Naive thymus-derived CD4-positive, alpha-beta T cell (primary cell): ENCODE results near the gene ZNF202. TPM values are rescaled to one million over a fixed set of nuclear protein-coding genes. Genes with fewer than 3 reads are reported as not detected.
A peak's percentile ranks its signal among the peaks of the same experiment; 100 is the strongest.

ENCODE experiments used
- ATAC-seq: fragments of 150-1000 bp; cut with Tn5 transposase; 2 replicates; pipeline ENCODE4 v1.10.0; 2021; ENCODE audit warnings: mild to moderate bottlenecking, moderate library complexity
- CTCF ChIA-PET: fragments of 350-600 bp; sonication (Branson Sonifier 250); formaldehyde crosslinking; loops from one replicate; lab custom pipeline; 2021; ENCODE audit warnings: antibody characterized with exemption; lab: Charles Lee
- POLR2A ChIA-PET: fragments of 350-600 bp; sonication (Branson Sonifier 250); formaldehyde crosslinking; loops from one replicate; lab custom pipeline; 2021; ENCODE audit warnings: antibody characterized with exemption, inconsistent platforms; lab: Charles Lee
- DNase-seq, 9 donors: peaks; one replicate each; pipeline versions ENCODE4 v3.0.0 to v3.0.0-alpha.2; 2020 to 2022; ENCODE audit warnings: mixed read lengths in 1 of 9
- H3K27ac ChIP-seq: one replicate; pipeline ENCODE4 v1.7.0; 2013; ENCODE audit warnings: mild to moderate bottlenecking, low read depth, low read length, moderate library complexity
- H3K27me3 ChIP-seq, 2 donors: one replicate each; pipeline ENCODE4 v1.7.0; 2013; ENCODE audit warnings: low read length in 2 of 2, mild to moderate bottlenecking in 2 of 2, moderate library complexity in 2 of 2; ENCODE audit not compliant: control insufficient read depth in 2 of 2, insufficient read depth in 2 of 2
- H3K36me3 ChIP-seq, 3 experiments: 1 replicate in 2 of 3; 2 replicates in 1 of 3; pipeline ENCODE4 v1.7.0; 2013; ENCODE audit warnings: low read length in 3 of 3, mild to moderate bottlenecking in 3 of 3, moderate library complexity in 1 of 3; ENCODE audit not compliant: insufficient read depth in 3 of 3, control insufficient read depth in 2 of 3
- H3K4me1 ChIP-seq, 2 donors: one replicate each; pipeline ENCODE4 v1.7.0; 2013; ENCODE audit warnings: low read length in 2 of 2, mild to moderate bottlenecking in 2 of 2, moderate library complexity in 1 of 2; ENCODE audit not compliant: control insufficient read depth in 2 of 2, insufficient read depth in 2 of 2
- H3K4me3 ChIP-seq: 2 replicates; pipeline ENCODE4 v1.7.0; 2013; ENCODE audit warnings: mild to moderate bottlenecking, low read length
- H3K9me3 ChIP-seq, 3 experiments: 1 replicate in 2 of 3; 2 replicates in 1 of 3; pipeline ENCODE4 v1.7.0; 2013; ENCODE audit warnings: low read length in 3 of 3; ENCODE audit not compliant: control insufficient read depth in 2 of 3
- H3K27ac Mint-ChIP-seq, 9 donors: one replicate each; pipeline ENCODE4 v1.8.0; 2020 to 2022; ENCODE audit warnings: mixed read lengths in 9 of 9, mild to moderate bottlenecking in 8 of 9, moderate library complexity in 5 of 9, inconsistent platforms in 2 of 9
- H3K27me3 Mint-ChIP-seq, 5 donors: one replicate each; pipeline ENCODE4 v1.8.0; 2021 to 2022; ENCODE audit warnings: mixed read lengths in 5 of 5, mild to moderate bottlenecking in 1 of 5
- H3K36me3 Mint-ChIP-seq, 5 donors: one replicate each; pipeline ENCODE4 v1.8.0; 2020 to 2022; ENCODE audit warnings: mixed read lengths in 5 of 5, mild to moderate bottlenecking in 3 of 5, inconsistent platforms in 1 of 5
- H3K4me1 Mint-ChIP-seq, 7 donors: one replicate each; pipeline ENCODE4 v1.8.0; 2020 to 2022; ENCODE audit warnings: mixed read lengths in 7 of 7, mild to moderate bottlenecking in 3 of 7, inconsistent platforms in 1 of 7
- H3K4me3 Mint-ChIP-seq, 10 donors: one replicate each; pipeline ENCODE4 v1.8.0; 2020 to 2022; ENCODE audit warnings: mild to moderate bottlenecking in 10 of 10, mixed read lengths in 10 of 10, moderate library complexity in 6 of 10, inconsistent platforms in 2 of 10
- H3K9me3 Mint-ChIP-seq, 11 donors: one replicate each; pipeline ENCODE4 v1.8.0; 2020 to 2022; ENCODE audit warnings: mixed read lengths in 11 of 11, mild to moderate bottlenecking in 4 of 11, inconsistent platforms in 1 of 11, moderate library complexity in 1 of 11
- intact Hi-C, 2 donors: fragments of 100-400 bp; cut with micrococcal nuclease; formaldehyde crosslinking; loops; one replicate each; pipeline ENCODE4 v1.15.1; 2023
- polyA plus RNA-seq, 2 donors: library from polyadenylated mRNA; unstranded; fragments of 300-500 nt; fragmentation: Illumina TruSeq; gene quantifications; one replicate each; pipeline ENCODE4 v1.2.3, GENCODE V29; 2021
- total RNA-seq, 6 experiments: library from RNA in 5 of 6; stranded (reverse) in 5 of 6; gene quantifications; 1 replicate in 5 of 6; 2 replicates in 1 of 6; pipeline ENCODE4 v1.2.3 and lab custom pipeline; 2021 to 2026

The ZNF202 gene
- total and polyA plus RNA-seq, 7 experiments from 2014 or later: 5.8 to 27.0 (median 15.9) TPM

- H3K27ac ChIP-seq: no peak overlapping the region
- no peaks in the 10 kb centered on the region for H3K27me3 ChIP-seq
- Mint-ChIP-seq H3K4me1 (peaks cover 10 to 39% (median 26%) of the 10 kb centered on the region in 7 donors), H3K9me3 (peaks cover 0 to 2% (median 0%) of the 10 kb centered on the region in 11 donors), H3K27ac (peak overlapping the region in 1 of 9 donors; percentile 27), H3K27me3 (peaks cover 0 to 41% (median 0%) of the 10 kb centered on the region in 5 donors), H3K36me3 (no peaks in the 10 kb centered on the region), H3K4me3 (no peak overlapping the region)
- ATAC-seq (no peak), DNase-seq (no peak)
- no peaks in the 10 kb centered on the region for H3K36me3 ChIP-seq
- no peaks in the 10 kb centered on the region for H3K9me3 ChIP-seq
- ChIA-PET POLR2A (no interaction called here), CTCF (interaction anchor here (1.8 kb wide), 1 partner anchor 24 kb away, joined by 4 read pairs; no protein-coding TSS in a partner anchor)
- no peak overlapping the region for H3K4me3 ChIP-seq
- H3K4me1 ChIP-seq: peaks cover 0 to 26% of the 10 kb centered on the region in 2 donors
- intact Hi-C loops: no loop called here
Observed at GRCh38 chr11:123684601-123685000, 56.9 kb downstream of the ZNF202 start.

- H3K4me3 ChIP-seq: no peak overlapping the region
- Mint-ChIP-seq H3K27ac (peak overlapping the region in 3 of 9 donors; percentile 21 to 85 (median 58)), H3K36me3 (no peaks in the 10 kb centered on the region), H3K4me1 (peaks cover 10 to 45% (median 26%) of the 10 kb centered on the region in 7 donors), H3K27me3 (peaks cover 0 to 38% (median 0%) of the 10 kb centered on the region in 5 donors), H3K4me3 (no peak overlapping the region), H3K9me3 (peaks cover 0 to 5% (median 0%) of the 10 kb centered on the region in 11 donors)
- POLR2A ChIA-PET: no interaction called here
- DNase-seq (no peak), ATAC-seq (no peak)
- H3K36me3 ChIP-seq: no peaks in the 10 kb centered on the region
- no peaks in the 10 kb centered on the region for H3K9me3 ChIP-seq
- no peak overlapping the region for H3K27ac ChIP-seq
- intact Hi-C loops: no loop called here
- H3K4me1 ChIP-seq: peaks cover 0 to 26% of the 10 kb centered on the region in 2 donors
- CTCF ChIA-PET: interaction anchor here (1.4 kb wide), 1 partner anchor 23 kb away, joined by 5 read pairs; no protein-coding TSS in a partner anchor
- no peaks in the 10 kb centered on the region for H3K27me3 ChIP-seq
Observed at GRCh38 chr11:123683428-123684170, 57.9 kb downstream of the ZNF202 start.

GRCh38 chr11:123682696-123683410, 58.6 kb downstream of the ZNF202 start:
- Histone ChIP-seq H3K9me3 (no peaks in the 10 kb centered on the region), H3K27ac (no peak overlapping the region), H3K4me3 (no peak overlapping the region), H3K4me1 (peaks cover 0 to 26% of the 10 kb centered on the region in 2 donors), H3K36me3 (no peaks in the 10 kb centered on the region), H3K27me3 (no peaks in the 10 kb centered on the region)
- intact Hi-C loops: no loop called here
- POLR2A ChIA-PET: no interaction called here
- Mint-ChIP-seq H3K9me3 (peaks cover 0 to 5% (median 0%) of the 10 kb centered on the region in 11 donors), H3K4me1 (peaks cover 10 to 45% (median 26%) of the 10 kb centered on the region in 7 donors), H3K4me3 (no peak overlapping the region), H3K36me3 (no peaks in the 10 kb centered on the region), H3K27me3 (peaks cover 0 to 38% (median 0%) of the 10 kb centered on the region in 5 donors), H3K27ac (peak overlapping the region in 2 of 9 donors; percentile 41 to 82)
- ATAC-seq: no peak
- no peak for DNase-seq
- CTCF ChIA-PET: interaction anchor here (1.4 kb wide), 1 partner anchor 24 kb away, joined by 5 read pairs; no protein-coding TSS in a partner anchor

GRCh38 chr11:123681030-123681429, 60.4 kb downstream of the ZNF202 start:
- H3K9me3 ChIP-seq: no peaks in the 10 kb centered on the region
- H3K27ac Mint-ChIP-seq: peak overlapping the region in 8 of 9 donors; percentile 68 to 86 (median 74)
- peaks cover 10 to 45% (median 26%) of the 10 kb centered on the region in 7 donors for H3K4me1 Mint-ChIP-seq
- ChIA-PET POLR2A (no interaction called here), CTCF (interaction anchor here (1.0 kb wide), 1 partner anchor 36 kb away, joined by 3 read pairs; no protein-coding TSS in a partner anchor)
- H3K27me3 ChIP-seq: no peaks in the 10 kb centered on the region
- intact Hi-C loops: loop anchor here in 1 of 2 donors (1.0 kb wide), 1 partner anchor 26 kb away; no protein-coding TSS in a partner anchor
- DNase-seq (peak in 7 of 9 donors; percentile 58 to 89 (median 80)), ATAC-seq (peak; percentile 97)
- peak overlapping the region in 9 of 10 donors; percentile 0 to 54 (median 27) for H3K4me3 Mint-ChIP-seq
- H3K27ac ChIP-seq: peak overlapping the region; percentile 48
- peaks cover 0 to 5% (median 0%) of the 10 kb centered on the region in 11 donors for H3K9me3 Mint-ChIP-seq
- H3K27me3 Mint-ChIP-seq: peaks cover 0 to 35% (median 0%) of the 10 kb centered on the region in 5 donors
- H3K4me3 ChIP-seq: no peak overlapping the region
- H3K36me3 Mint-ChIP-seq: no peaks in the 10 kb centered on the region
- H3K4me1 ChIP-seq: peaks cover 0 to 26% of the 10 kb centered on the region in 2 donors
- H3K36me3 ChIP-seq: no peaks in the 10 kb centered on the region

GRCh38 chr11:123678246-123678645, 63.2 kb downstream of the ZNF202 start:
- H3K4me1 ChIP-seq: peaks cover 0 to 26% of the 10 kb centered on the region in 2 donors

GRCh38 chr11:123677510-123677909, 64.0 kb downstream of the ZNF202 start:
- Histone ChIP-seq H3K36me3 (no peaks in the 10 kb centered on the region), H3K4me3 (no peak overlapping the region), H3K27ac (no peak overlapping the region), H3K4me1 (peaks cover 0 to 22% of the 10 kb centered on the region in 2 donors), H3K9me3 (no peaks in the 10 kb centered on the region), H3K27me3 (no peaks in the 10 kb centered on the region)
- ChIA-PET POLR2A (no interaction called here), CTCF (no interaction called here)
- Mint-ChIP-seq H3K36me3 (no peaks in the 10 kb centered on the region), H3K4me1 (peaks cover 10 to 29% (median 21%) of the 10 kb centered on the region in 7 donors), H3K27me3 (peaks cover 0 to 19% (median 0%) of the 10 kb centered on the region in 5 donors), H3K9me3 (peaks cover 0 to 5% (median 0%) of the 10 kb centered on the region in 11 donors), H3K4me3 (no peak overlapping the region), H3K27ac (peak overlapping the region in 1 of 9 donors; percentile 56)
- DNase-seq: no peak
- intact Hi-C loops: no loop called here
- no peak for ATAC-seq

More at GRCh38 chr11:123678246-123678645, 63.2 kb downstream of the ZNF202 start:
- POLR2A ChIA-PET: no interaction called here
- Histone ChIP-seq H3K36me3 (no peaks in the 10 kb centered on the region), H3K27ac (no peak overlapping the region), H3K4me3 (no peak overlapping the region), H3K27me3 (no peaks in the 10 kb centered on the region), H3K9me3 (no peaks in the 10 kb centered on the region)
- peaks cover 0 to 5% (median 0%) of the 10 kb centered on the region in 11 donors for H3K9me3 Mint-ChIP-seq
- no peak for DNase-seq
- H3K4me1 Mint-ChIP-seq: peaks cover 10 to 35% (median 26%) of the 10 kb centered on the region in 7 donors
- H3K27ac Mint-ChIP-seq: peak overlapping the region in 3 of 9 donors; percentile 1 to 56 (median 38)
- no peak for ATAC-seq
- H3K36me3 Mint-ChIP-seq: no peaks in the 10 kb centered on the region
- peaks cover 0 to 24% (median 0%) of the 10 kb centered on the region in 5 donors for H3K27me3 Mint-ChIP-seq
- CTCF ChIA-PET: no interaction called here
- no peak overlapping the region for H3K4me3 Mint-ChIP-seq
- intact Hi-C loops: no loop called here
